Mesendoderm (in vitro differentiated cells): Measurements from ENCODE around the gene NEFH.
A peak's percentile ranks its signal among the peaks of the same experiment; 100 is the strongest.

ENCODE experiments used
- DNase-seq: peaks from one replicate; pipeline ENCODE4 v3.0.0; 2013
- H2AK5ac ChIP-seq: 2 replicates; pipeline ENCODE4 v1.6.1; 2013; ENCODE audit warnings: low read length, inconsistent platforms
- H2BK120ac ChIP-seq: 2 replicates; pipeline ENCODE4 v1.6.1; 2013; ENCODE audit warnings: low read depth, mild to moderate bottlenecking, low read length, moderate library complexity, mixed read lengths
- H2BK15ac ChIP-seq: replicated peaks from 2 replicates; pipeline ENCODE4 v1.6.1; 2013; ENCODE audit warnings: low read depth, mild to moderate bottlenecking, moderate library complexity
- H2BK5ac ChIP-seq: 2 replicates; pipeline ENCODE4 v1.6.1; 2013; ENCODE audit warnings: low read length, inconsistent platforms
- H3K18ac ChIP-seq: 2 replicates; pipeline ENCODE4 v1.6.1; 2013; ENCODE audit warnings: mild to moderate bottlenecking, low read length, mixed read lengths
- H3K23ac ChIP-seq: one replicate; pipeline ENCODE4 v1.6.1; 2013; ENCODE audit warnings: low read length
- H3K27ac ChIP-seq: 2 replicates; pipeline ENCODE4 v1.5.1; 2013; ENCODE audit warnings: low read depth, mild to moderate bottlenecking, inconsistent platforms, low read length, moderate library complexity
- H3K27me3 ChIP-seq: 2 replicates; pipeline ENCODE4 v1.6.1; 2013; ENCODE audit warnings: low read length, control low read depth, mild to moderate bottlenecking, inconsistent platforms; ENCODE audit not compliant: insufficient read depth, poor library complexity
- H3K36me3 ChIP-seq: 2 replicates; pipeline ENCODE4 v1.6.1; 2013; ENCODE audit warnings: low read length, inconsistent platforms; ENCODE audit not compliant: control insufficient read depth, insufficient read depth
- H3K4ac ChIP-seq: one replicate; pipeline ENCODE4 v1.6.1; 2013; ENCODE audit warnings: low read depth, mild to moderate bottlenecking, low read length, moderate library complexity
- H3K4me1 ChIP-seq: 2 replicates; pipeline ENCODE4 v1.6.1; 2013; ENCODE audit warnings: low read depth, low read length, inconsistent platforms; ENCODE audit not compliant: control insufficient read depth
- H3K4me2 ChIP-seq: 2 replicates; pipeline ENCODE4 v1.6.1; 2013; ENCODE audit warnings: low read length
- H3K4me3 ChIP-seq: 2 replicates; pipeline ENCODE4 v1.5.1; 2013; ENCODE audit warnings: mild to moderate bottlenecking, low read length
- H3K56ac ChIP-seq: one replicate; pipeline ENCODE4 v1.6.1; 2013; ENCODE audit warnings: low read length
- H3K79me1 ChIP-seq: 2 replicates; pipeline ENCODE4 v1.6.1; 2013; ENCODE audit warnings: low read length, inconsistent platforms
- H3K79me2 ChIP-seq: 2 replicates; pipeline ENCODE4 v1.6.1; 2013; ENCODE audit warnings: mild to moderate bottlenecking, low read length; ENCODE audit not compliant: control insufficient read depth, insufficient read depth
- H3K9ac ChIP-seq: 2 replicates; pipeline ENCODE4 v1.6.1; 2013; ENCODE audit warnings: low read length, inconsistent platforms
- H4K5ac ChIP-seq: one replicate; pipeline ENCODE4 v1.6.1; 2013; ENCODE audit warnings: low read length
- H4K8ac ChIP-seq: one replicate; pipeline ENCODE4 v1.6.1; 2013; ENCODE audit warnings: low read depth, mild to moderate bottlenecking, control low read depth, low read length, moderate library complexity
- WGBS: extraction: QIAGEN DNeasy Blood & Tissue Kit; methylation state at CpG from one replicate; pipeline ENCODE4 v1.1.7; 2013; ENCODE audit warnings: low lambda C conversion rate, missing lambda C conversion rate; ENCODE audit not compliant: insufficient coverage; ENCODE audit errors: extremely low coverage; 5-methylcytosine and 5-hydroxymethylcytosine counted together

NEFH gene

GRCh38 chr22:29518427-29518826, 38.4 kb downstream of the NEFH start:
- H3K4me1 ChIP-seq: no peaks in the 10 kb centered on the region
- H3K4ac ChIP-seq: no peak overlapping the region
- H4K5ac ChIP-seq: no peak overlapping the region
- H3K23ac ChIP-seq: no peak overlapping the region
- no peak overlapping the region for H3K9ac ChIP-seq
- no peak overlapping the region for H3K18ac ChIP-seq
- no peak overlapping the region for H2BK120ac ChIP-seq
- no peaks in the 10 kb centered on the region for H3K27me3 ChIP-seq
- H2BK15ac ChIP-seq: no peak overlapping the region
- H3K27ac ChIP-seq: no peak overlapping the region
- no peak overlapping the region for H3K56ac ChIP-seq
- WGBS: no CpG with 5 or more reads among the region's 5 CpGs
- H3K79me1 ChIP-seq: no peaks in the 10 kb centered on the region
- no peak overlapping the region for H4K8ac ChIP-seq
- H2BK5ac ChIP-seq: no peak overlapping the region
- no peaks in the 10 kb centered on the region for H3K79me2 ChIP-seq
- no peak overlapping the region for H3K4me3 ChIP-seq
- H2AK5ac ChIP-seq: no peak overlapping the region
- peaks cover 24% of the 10 kb centered on the region for H3K36me3 ChIP-seq
- no peak overlapping the region for H3K4me2 ChIP-seq
- DNase-seq: no peak

- Histone ChIP-seq H3K23ac (no peak overlapping the region), H2AK5ac (no peak overlapping the region), H3K4me3 (no peak overlapping the region), H3K9ac (no peak overlapping the region), H3K4me1 (no peaks in the 10 kb centered on the region), H3K4me2 (no peak overlapping the region), H3K18ac (no peak overlapping the region), H2BK5ac (no peak overlapping the region), H3K4ac (no peak overlapping the region), H3K27ac (no peak overlapping the region), H3K79me1 (no peaks in the 10 kb centered on the region), H2BK120ac (no peak overlapping the region), H2BK15ac (no peak overlapping the region), H4K5ac (no peak overlapping the region), H3K56ac (no peak overlapping the region), H3K79me2 (no peaks in the 10 kb centered on the region), H4K8ac (no peak overlapping the region), H3K27me3 (no peaks in the 10 kb centered on the region), H3K36me3 (peaks cover 30% of the 10 kb centered on the region)
- no CpG with 5 or more reads among the region's 1 CpG for WGBS
- no peak for DNase-seq
Measured at GRCh38 chr22:29519996-29520395, 40.0 kb downstream of the NEFH start.

- Histone ChIP-seq H3K23ac (no peak overlapping the region), H2BK120ac (no peak overlapping the region), H2AK5ac (no peak overlapping the region), H4K8ac (no peak overlapping the region), H3K56ac (no peak overlapping the region), H4K5ac (no peak overlapping the region), H3K4ac (no peak overlapping the region), H2BK15ac (no peak overlapping the region), H3K4me2 (no peak overlapping the region), H3K27me3 (no peaks in the 10 kb centered on the region), H3K4me3 (no peak overlapping the region), H3K36me3 (peaks cover 33% of the 10 kb centered on the region), H3K18ac (no peak overlapping the region), H3K79me2 (no peaks in the 10 kb centered on the region), H2BK5ac (no peak overlapping the region), H3K27ac (no peak overlapping the region), H3K9ac (no peak overlapping the region), H3K4me1 (no peaks in the 10 kb centered on the region), H3K79me1 (no peaks in the 10 kb centered on the region)
- WGBS: no CpG with 5 or more reads among the region's 4 CpGs
- peak; percentile 30 for DNase-seq
Measured at GRCh38 chr22:29520851-29521250, 40.8 kb downstream of the NEFH start.

- H3K23ac ChIP-seq: no peak overlapping the region
- H3K4me1 ChIP-seq: no peaks in the 10 kb centered on the region
- no peak overlapping the region for H2AK5ac ChIP-seq
- H4K5ac ChIP-seq: no peak overlapping the region
- H2BK15ac ChIP-seq: no peak overlapping the region
- no peaks in the 10 kb centered on the region for H3K79me2 ChIP-seq
- no peak overlapping the region for H4K8ac ChIP-seq
- H3K4ac ChIP-seq: no peak overlapping the region
- H3K56ac ChIP-seq: no peak overlapping the region
- peaks cover 33% of the 10 kb centered on the region for H3K36me3 ChIP-seq
- no peak overlapping the region for H3K27ac ChIP-seq
- DNase-seq: no peak
- no peak overlapping the region for H3K9ac ChIP-seq
- no peak overlapping the region for H3K4me2 ChIP-seq
- H3K79me1 ChIP-seq: no peaks in the 10 kb centered on the region
- no CpG with 5 or more reads among the region's 7 CpGs for WGBS
- no peak overlapping the region for H3K4me3 ChIP-seq
- H2BK5ac ChIP-seq: no peak overlapping the region
- H3K18ac ChIP-seq: no peak overlapping the region
- no peak overlapping the region for H2BK120ac ChIP-seq
- no peaks in the 10 kb centered on the region for H3K27me3 ChIP-seq
Measured at GRCh38 chr22:29521526-29521925, 41.5 kb downstream of the NEFH start.

- Histone ChIP-seq H3K79me1 (no peaks in the 10 kb centered on the region), H2BK15ac (no peak overlapping the region), H3K27ac (no peak overlapping the region), H3K4me1 (no peaks in the 10 kb centered on the region), H2AK5ac (no peak overlapping the region), H3K9ac (no peak overlapping the region), H3K36me3 (peaks cover 30% of the 10 kb centered on the region), H3K4ac (no peak overlapping the region), H2BK120ac (no peak overlapping the region), H3K27me3 (no peaks in the 10 kb centered on the region), H3K56ac (no peak overlapping the region), H3K18ac (no peak overlapping the region), H3K4me2 (no peak overlapping the region), H3K23ac (no peak overlapping the region), H4K5ac (no peak overlapping the region), H3K79me2 (no peaks in the 10 kb centered on the region), H4K8ac (no peak overlapping the region), H3K4me3 (no peak overlapping the region), H2BK5ac (no peak overlapping the region)
- no CpG with 5 or more reads among the region's 2 CpGs for WGBS
- no peak for DNase-seq
Measured at GRCh38 chr22:29523761-29524160, 43.7 kb downstream of the NEFH start.

GRCh38 chr22:29524442-29525191, 44.6 kb downstream of the NEFH start:
- Histone ChIP-seq H4K8ac (no peak overlapping the region), H4K5ac (no peak overlapping the region), H3K4me1 (no peaks in the 10 kb centered on the region), H3K56ac (no peak overlapping the region), H3K9ac (no peak overlapping the region), H3K79me2 (no peaks in the 10 kb centered on the region), H2AK5ac (no peak overlapping the region), H3K27ac (no peak overlapping the region), H3K23ac (no peak overlapping the region), H3K36me3 (peaks cover 25% of the 10 kb centered on the region), H2BK120ac (no peak overlapping the region), H2BK15ac (no peak overlapping the region), H2BK5ac (no peak overlapping the region), H3K4me3 (no peak overlapping the region), H3K4ac (no peak overlapping the region), H3K4me2 (no peak overlapping the region), H3K79me1 (no peaks in the 10 kb centered on the region), H3K27me3 (no peaks in the 10 kb centered on the region), H3K18ac (no peak overlapping the region)
- peak; percentile 58 for DNase-seq
- WGBS: no CpG with 5 or more reads among the region's 5 CpGs
